ENCODE results near the gene COL25A1. TPM values are rescaled to one million over a fixed set of nuclear protein-coding genes. Genes with fewer than 3 reads are reported as not detected.
"Not testable (repeated sequence)": the region's sequence is repeated elsewhere in the genome, so short reads cannot be mapped to it uniquely, and the experiment has no call there.

COL25A1 gene
- total RNA-seq, 1 donor from 2014 or later: 3.9 TPM

GRCh38 chr4:109147135-109147534, 155.3 kb downstream of the COL25A1 start:
- H3K9me3 Mint-ChIP-seq (ENCODE audit: low read depth): peaks cover 12% of the 10 kb centered on the region
- peaks cover under 1% of the 10 kb centered on the region for H3K36me3 Mint-ChIP-seq (ENCODE audit: insufficient read depth)
- H3K4me1 Mint-ChIP-seq (ENCODE audit: low read depth): no peaks in the 10 kb centered on the region
- TF ChIP-seq CTCF (IDR thresholded peaks at IDR 0.05; ENCODE audit: unreplicated experiment): no peak
- no peak for DNase-seq (ENCODE audit: low spot score, unreplicated experiment)
- no peak overlapping the region for H3K4me3 Mint-ChIP-seq (ENCODE audit: low read depth)
- no peaks in the 10 kb centered on the region for H3K27me3 Mint-ChIP-seq
- no peak overlapping the region for H3K27ac Mint-ChIP-seq

GRCh38 chr4:109146499-109146898, 156.0 kb downstream of the COL25A1 start:
- Mint-ChIP-seq H3K27ac (no peak overlapping the region), H3K4me1 (ENCODE audit: low read depth) (no peaks in the 10 kb centered on the region)

GRCh38 chr4:109138125-109138524, 164.3 kb downstream of the COL25A1 start:
- peaks cover 18% of the 10 kb centered on the region for H3K9me3 Mint-ChIP-seq (ENCODE audit: low read depth)
- not testable (repeated sequence) for H3K4me3 Mint-ChIP-seq (ENCODE audit: low read depth); H3K27me3 Mint-ChIP-seq; H3K36me3 Mint-ChIP-seq (ENCODE audit: insufficient read depth); H3K27ac Mint-ChIP-seq; H3K4me1 Mint-ChIP-seq (ENCODE audit: low read depth); DNase-seq (ENCODE audit: low spot score, unreplicated experiment)

More at GRCh38 chr4:109146499-109146898, 156.0 kb downstream of the COL25A1 start:
- no peak for TF ChIP-seq CTCF (IDR thresholded peaks at IDR 0.05; ENCODE audit: unreplicated experiment)
- Mint-ChIP-seq H3K4me3 (ENCODE audit: low read depth) (no peak overlapping the region), H3K36me3 (ENCODE audit: insufficient read depth) (peaks cover 4% of the 10 kb centered on the region), H3K9me3 (ENCODE audit: low read depth) (peaks cover 18% of the 10 kb centered on the region), H3K27me3 (no peaks in the 10 kb centered on the region)
- DNase-seq (ENCODE audit: low spot score, unreplicated experiment): no peak

DNA sequence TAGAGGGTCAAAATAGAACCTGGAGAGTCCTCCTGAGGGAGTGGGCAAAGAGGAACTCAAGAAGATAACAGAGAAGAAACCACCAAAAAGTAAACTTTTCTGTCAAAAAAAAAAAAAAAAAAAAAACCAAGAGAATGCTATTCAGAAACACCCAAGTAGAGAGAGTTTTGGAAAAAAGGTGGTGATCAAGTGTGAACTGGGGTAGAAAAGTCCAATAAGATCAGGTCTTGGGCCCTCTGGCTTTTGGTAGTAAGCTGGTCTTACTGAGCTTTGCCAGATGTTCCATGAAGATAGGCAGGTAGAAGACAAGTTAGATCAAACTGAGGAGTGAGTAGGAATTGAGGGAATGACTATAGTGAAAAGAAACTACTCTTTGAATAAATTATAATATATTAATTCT, 167.5 kb downstream of the COL25A1 start:
- no peak for TF ChIP-seq CTCF (IDR thresholded peaks at IDR 0.05; ENCODE audit: unreplicated experiment)
- no peak for DNase-seq (ENCODE audit: low spot score, unreplicated experiment)
- H3K9me3 Mint-ChIP-seq (ENCODE audit: low read depth): no peaks in the 10 kb centered on the region
- no peaks in the 10 kb centered on the region for H3K27me3 Mint-ChIP-seq
- H3K4me3 Mint-ChIP-seq (ENCODE audit: low read depth): no peak overlapping the region
- no peak overlapping the region for H3K27ac Mint-ChIP-seq
- H3K36me3 Mint-ChIP-seq (ENCODE audit: insufficient read depth): no peaks in the 10 kb centered on the region
- H3K4me1 Mint-ChIP-seq (ENCODE audit: low read depth): no peaks in the 10 kb centered on the region

GRCh38 chr4:109134268-109134667, 168.2 kb downstream of the COL25A1 start:
- no peaks in the 10 kb centered on the region for H3K36me3 Mint-ChIP-seq (ENCODE audit: insufficient read depth)
- no peak for TF ChIP-seq CTCF (IDR thresholded peaks at IDR 0.05; ENCODE audit: unreplicated experiment)

DNA sequence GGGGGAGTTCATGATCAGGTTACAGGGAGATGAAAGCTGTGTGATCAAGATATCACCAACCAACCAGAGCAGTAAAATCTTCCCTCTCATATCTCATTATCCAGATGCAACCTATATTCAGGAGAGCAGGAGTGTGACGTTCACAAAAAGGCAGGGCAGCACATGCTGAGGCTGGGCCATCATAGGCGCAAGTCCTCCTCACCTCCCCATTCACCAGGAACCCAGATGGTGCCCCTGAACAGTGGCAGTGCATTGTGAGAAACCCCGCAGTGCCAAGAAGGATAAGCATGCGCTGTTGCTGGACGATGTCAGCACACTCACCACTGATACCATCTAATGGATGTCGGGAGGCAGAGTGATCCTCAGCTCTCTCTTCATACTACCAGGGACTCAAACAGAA, 170.9 kb downstream of the COL25A1 start:
- Mint-ChIP-seq H3K36me3 (ENCODE audit: insufficient read depth) (no peaks in the 10 kb centered on the region), H3K27ac (no peak overlapping the region), H3K9me3 (ENCODE audit: low read depth) (no peaks in the 10 kb centered on the region), H3K27me3 (no peaks in the 10 kb centered on the region), H3K4me3 (ENCODE audit: low read depth) (no peak overlapping the region), H3K4me1 (ENCODE audit: low read depth) (peaks cover 5% of the 10 kb centered on the region)
- DNase-seq (ENCODE audit: low spot score, unreplicated experiment): no peak
- TF ChIP-seq CTCF (IDR thresholded peaks at IDR 0.05; ENCODE audit: unreplicated experiment): no peak

More at GRCh38 chr4:109134268-109134667, 168.2 kb downstream of the COL25A1 start:
- H3K4me3 Mint-ChIP-seq (ENCODE audit: low read depth): no peak overlapping the region
- DNase-seq (ENCODE audit: low spot score, unreplicated experiment): no peak
- H3K27ac Mint-ChIP-seq: no peak overlapping the region
- H3K27me3 Mint-ChIP-seq: no peaks in the 10 kb centered on the region
- H3K9me3 Mint-ChIP-seq (ENCODE audit: low read depth): no peaks in the 10 kb centered on the region
- H3K4me1 Mint-ChIP-seq (ENCODE audit: low read depth): no peaks in the 10 kb centered on the region
